ENCODE data around the gene POLR3E.

DNA sequence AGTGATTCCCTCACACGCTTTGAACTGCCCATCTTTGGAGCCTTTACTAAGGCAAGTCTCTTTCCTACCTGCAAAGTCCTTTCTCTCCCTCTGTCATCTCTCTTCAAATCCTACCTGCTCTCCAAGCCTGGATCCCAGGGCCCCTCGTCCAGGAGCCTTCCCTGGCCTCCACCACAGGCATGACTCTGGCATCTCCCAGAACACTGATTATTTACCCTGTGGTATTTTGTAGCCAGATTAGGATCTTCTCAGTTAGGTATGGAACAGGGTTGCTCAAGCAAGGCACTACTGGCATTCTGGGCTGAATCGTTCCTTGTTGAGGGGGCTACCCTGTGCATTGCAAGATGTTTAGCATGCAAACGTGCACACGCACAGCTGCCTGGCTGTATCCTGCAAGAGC, 31.9 kb upstream of the POLR3E start:
- TF ChIP-seq FOXP1 (CRISPR knock-in tag; IDR thresholded peaks at IDR 0.05; ENCODE audit: borderline replicate concordance), result no peak
- TF ChIP-seq CTCF (IDR thresholded peaks at IDR 0.05), result no peak
- TF ChIP-seq, protein P1, sequence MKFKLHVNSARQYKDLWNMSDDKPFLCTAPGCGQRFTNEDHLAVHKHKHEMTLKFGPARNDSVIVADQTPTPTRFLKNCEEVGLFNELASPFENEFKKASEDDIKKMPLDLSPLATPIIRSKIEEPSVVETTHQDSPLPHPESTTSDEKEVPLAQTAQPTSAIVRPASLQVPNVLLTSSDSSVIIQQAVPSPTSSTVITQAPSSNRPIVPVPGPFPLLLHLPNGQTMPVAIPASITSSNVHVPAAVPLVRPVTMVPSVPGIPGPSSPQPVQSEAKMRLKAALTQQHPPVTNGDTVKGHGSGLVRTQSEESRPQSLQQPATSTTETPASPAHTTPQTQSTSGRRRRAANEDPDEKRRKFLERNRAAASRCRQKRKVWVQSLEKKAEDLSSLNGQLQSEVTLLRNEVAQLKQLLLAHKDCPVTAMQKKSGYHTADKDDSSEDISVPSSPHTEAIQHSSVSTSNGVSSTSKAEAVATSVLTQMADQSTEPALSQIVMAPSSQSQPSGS (CRISPR knock-in tag; IDR thresholded peaks at IDR 0.05; ENCODE audit: borderline replicate concordance, low read depth), result no peak
- TF ChIP-seq CDX4 (CRISPR knock-in tag; IDR thresholded peaks at IDR 0.05; ENCODE audit: borderline replicate concordance), result no peak
- TF ChIP-seq SP1 (CRISPR knock-in tag; conservative IDR thresholded peaks at IDR 0.05), result no peak
- TF ChIP-seq SMAD3 (CRISPR knock-in tag; IDR thresholded peaks at IDR 0.05; ENCODE audit: borderline replicate concordance), result no peak
- no peak for TF ChIP-seq ZMAT4 (CRISPR knock-in tag; IDR thresholded peaks at IDR 0.05)
- TF ChIP-seq, protein P2, sequence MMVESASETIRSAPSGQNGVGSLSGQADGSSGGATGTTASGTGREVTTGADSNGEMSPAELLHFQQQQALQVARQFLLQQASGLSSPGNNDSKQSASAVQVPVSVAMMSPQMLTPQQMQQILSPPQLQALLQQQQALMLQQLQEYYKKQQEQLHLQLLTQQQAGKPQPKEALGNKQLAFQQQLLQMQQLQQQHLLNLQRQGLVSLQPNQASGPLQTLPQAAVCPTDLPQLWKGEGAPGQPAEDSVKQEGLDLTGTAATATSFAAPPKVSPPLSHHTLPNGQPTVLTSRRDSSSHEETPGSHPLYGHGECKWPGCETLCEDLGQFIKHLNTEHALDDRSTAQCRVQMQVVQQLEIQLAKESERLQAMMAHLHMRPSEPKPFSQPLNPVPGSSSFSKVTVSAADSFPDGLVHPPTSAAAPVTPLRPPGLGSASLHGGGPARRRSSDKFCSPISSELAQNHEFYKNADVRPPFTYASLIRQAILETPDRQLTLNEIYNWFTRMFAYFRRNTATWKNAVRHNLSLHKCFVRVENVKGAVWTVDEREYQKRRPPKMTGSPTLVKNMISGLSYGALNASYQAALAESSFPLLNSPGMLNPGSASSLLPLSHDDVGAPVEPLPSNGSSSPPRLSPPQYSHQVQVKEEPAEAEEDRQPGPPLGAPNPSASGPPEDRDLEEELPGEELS (CRISPR knock-in tag; IDR thresholded peaks at IDR 0.05), result no peak
- TF ChIP-seq GRHL2 (CRISPR knock-in tag; IDR thresholded peaks at IDR 0.05; ENCODE audit: insufficient replicate concordance, severe bottlenecking), result no peak
- TF ChIP-seq, protein P3, sequence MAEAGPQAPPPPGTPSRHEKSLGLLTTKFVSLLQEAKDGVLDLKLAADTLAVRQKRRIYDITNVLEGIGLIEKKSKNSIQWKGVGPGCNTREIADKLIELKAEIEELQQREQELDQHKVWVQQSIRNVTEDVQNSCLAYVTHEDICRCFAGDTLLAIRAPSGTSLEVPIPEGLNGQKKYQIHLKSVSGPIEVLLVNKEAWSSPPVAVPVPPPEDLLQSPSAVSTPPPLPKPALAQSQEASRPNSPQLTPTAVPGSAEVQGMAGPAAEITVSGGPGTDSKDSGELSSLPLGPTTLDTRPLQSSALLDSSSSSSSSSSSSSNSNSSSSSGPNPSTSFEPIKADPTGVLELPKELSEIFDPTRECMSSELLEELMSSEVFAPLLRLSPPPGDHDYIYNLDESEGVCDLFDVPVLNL (CRISPR knock-in tag; IDR thresholded peaks at IDR 0.05; ENCODE audit: borderline replicate concordance, low read depth), result no peak
- TF ChIP-seq MXD4 (CRISPR knock-in tag; IDR thresholded peaks at IDR 0.05; ENCODE audit: borderline replicate concordance), result no peak
- TF ChIP-seq, protein P4, sequence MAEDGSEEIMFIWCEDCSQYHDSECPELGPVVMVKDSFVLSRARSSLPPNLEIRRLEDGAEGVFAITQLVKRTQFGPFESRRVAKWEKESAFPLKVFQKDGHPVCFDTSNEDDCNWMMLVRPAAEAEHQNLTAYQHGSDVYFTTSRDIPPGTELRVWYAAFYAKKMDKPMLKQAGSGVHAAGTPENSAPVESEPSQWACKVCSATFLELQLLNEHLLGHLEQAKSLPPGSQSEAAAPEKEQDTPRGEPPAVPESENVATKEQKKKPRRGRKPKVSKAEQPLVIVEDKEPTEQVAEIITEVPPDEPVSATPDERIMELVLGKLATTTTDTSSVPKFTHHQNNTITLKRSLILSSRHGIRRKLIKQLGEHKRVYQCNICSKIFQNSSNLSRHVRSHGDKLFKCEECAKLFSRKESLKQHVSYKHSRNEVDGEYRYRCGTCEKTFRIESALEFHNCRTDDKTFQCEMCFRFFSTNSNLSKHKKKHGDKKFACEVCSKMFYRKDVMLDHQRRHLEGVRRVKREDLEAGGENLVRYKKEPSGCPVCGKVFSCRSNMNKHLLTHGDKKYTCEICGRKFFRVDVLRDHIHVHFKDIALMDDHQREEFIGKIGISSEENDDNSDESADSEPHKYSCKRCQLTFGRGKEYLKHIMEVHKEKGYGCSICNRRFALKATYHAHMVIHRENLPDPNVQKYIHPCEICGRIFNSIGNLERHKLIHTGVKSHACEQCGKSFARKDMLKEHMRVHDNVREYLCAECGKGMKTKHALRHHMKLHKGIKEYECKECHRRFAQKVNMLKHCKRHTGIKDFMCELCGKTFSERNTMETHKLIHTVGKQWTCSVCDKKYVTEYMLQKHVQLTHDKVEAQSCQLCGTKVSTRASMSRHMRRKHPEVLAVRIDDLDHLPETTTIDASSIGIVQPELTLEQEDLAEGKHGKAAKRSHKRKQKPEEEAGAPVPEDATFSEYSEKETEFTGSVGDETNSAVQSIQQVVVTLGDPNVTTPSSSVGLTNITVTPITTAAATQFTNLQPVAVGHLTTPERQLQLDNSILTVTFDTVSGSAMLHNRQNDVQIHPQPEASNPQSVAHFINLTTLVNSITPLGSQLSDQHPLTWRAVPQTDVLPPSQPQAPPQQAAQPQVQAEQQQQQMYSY (CRISPR knock-in tag; IDR thresholded peaks at IDR 0.05), result no peak

Data from WTC11 (cell line).